Activated gamma-delta T cell treated with anti-CD3 and anti-CD28 coated beads, Interleukin-2, amount 50 U/mL, for 16 hours (primary cell): ENCODE measurements around the gene IGF2BP1.
"Not testable (repeated sequence)": the region's sequence is repeated elsewhere in the genome, so short reads cannot be mapped to it uniquely, and the experiment has no call there.

ENCODE experiments used
- DNase-seq: peaks from one replicate; pipeline ENCODE4 v3.0.0-alpha.2; 2020; ENCODE audit warnings: low read depth

IGF2BP1 gene

DNA sequence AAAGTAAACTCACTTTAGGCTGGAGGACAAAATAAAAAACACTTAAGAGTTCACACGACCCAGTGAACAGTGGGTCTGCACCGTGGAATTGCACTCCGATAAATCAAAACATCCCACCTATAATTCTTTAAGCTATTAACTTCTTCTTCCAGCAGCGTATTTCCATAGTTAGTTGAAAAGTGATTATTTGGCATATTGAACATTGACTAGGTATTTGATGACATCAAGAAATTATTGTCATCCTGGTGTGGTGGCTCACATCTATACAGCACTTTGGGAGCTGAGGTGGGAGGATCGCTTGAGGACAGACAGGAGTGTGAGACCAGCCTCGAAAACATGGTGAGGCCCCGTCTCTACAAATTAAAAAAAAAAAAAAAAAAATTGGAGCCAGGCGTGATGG lies 23.4 kb downstream of the IGF2BP1 start:
- DNase-seq, result no peak

DNA sequence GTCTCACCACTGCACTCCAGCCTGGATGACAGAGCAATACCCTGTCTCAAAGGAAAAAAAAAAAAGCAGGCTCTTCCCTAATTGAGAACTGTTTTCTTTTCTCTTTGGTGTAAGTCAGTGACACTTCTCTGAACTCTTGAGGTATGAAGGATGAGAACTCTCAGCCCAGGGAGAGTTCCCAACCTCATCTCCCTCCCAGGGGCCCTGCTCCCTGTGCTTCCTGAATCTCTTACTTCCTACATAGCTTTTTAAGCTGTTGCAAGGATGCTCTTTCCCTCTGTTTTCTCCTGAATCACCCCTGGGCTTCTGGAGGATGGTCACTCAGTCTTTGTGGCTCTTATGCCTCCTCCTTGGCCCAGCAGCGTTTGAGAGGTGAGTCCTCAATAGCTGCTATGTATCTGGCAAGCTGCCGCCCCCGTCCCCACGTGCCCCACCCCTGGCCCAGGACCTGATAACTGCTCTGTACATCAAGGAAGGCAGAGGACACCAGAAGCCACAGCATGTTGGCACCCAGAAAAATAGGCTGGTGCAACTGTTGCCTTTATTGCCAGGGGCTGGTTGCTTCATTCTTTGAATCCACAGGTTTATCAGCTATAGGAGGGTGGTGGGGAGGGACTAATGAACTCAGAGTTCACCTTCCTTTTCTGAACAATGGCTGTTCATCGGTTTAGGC lies 24.0 kb downstream of the IGF2BP1 start:
- DNase-seq, result no peak

DNA sequence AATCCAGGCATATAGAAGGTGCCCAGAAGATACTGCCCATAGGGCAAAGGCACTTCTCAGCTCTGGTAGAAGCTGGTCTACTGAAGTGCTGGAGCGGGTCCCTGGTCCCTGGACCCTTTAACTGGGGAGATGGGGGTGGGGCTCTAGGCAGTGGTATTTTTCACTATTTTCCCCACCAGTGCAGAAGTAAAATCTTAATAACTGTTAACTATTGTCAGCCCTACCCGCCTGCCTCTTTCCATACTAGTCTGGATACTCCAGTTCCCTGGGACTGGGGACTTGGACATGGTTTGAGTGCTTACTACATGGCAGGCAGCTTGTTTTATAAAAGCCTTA lies 24.6 kb downstream of the IGF2BP1 start:
- DNase-seq, result no peak

DNA sequence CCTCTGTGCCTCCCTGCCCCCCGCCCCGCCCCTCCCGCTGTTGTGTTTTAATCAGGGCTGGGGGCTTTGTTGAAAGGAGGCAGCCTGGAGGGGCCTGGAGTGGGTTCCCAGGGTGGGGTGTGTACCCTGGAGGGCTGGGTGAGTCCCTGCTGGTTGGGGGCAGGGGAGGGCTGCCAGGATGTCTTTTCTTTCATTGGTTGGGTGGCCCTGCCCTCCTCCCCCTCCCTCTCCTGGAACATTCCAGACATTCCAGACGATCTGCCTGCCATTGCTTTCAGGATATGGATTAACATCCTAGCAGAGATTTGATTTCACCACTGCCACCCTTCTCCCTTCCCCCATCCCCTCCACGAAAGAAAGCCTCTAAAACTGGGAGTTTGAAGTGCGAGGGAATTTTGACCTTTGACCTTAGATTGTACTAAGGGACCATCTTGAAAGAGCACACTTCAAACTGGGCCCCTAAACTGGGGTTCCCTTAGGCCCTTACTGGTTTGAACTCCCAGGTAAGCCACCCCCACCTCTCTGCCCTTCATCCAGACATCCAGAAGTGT lies 25.3 kb downstream of the IGF2BP1 start:
- no peak for DNase-seq

DNA sequence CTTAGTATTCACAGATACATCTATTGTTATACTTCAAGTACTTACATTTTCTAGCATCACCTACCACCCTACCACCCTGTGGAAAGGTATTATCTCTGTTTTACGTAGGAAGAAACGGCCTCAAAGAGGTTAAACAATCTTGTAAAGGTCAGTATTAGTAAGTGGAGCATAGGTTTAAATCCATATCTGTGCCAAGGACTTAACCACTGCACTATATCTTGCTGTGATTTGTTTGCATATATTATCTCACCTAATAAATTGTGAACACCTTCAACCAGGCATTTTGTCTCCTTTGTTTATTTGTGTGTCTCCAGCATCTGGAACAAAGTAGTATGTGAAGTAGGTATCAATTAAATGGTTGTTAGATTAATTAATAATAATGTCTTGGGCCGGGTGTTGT lies 27.3 kb downstream of the IGF2BP1 start:
- no peak for DNase-seq

DNA sequence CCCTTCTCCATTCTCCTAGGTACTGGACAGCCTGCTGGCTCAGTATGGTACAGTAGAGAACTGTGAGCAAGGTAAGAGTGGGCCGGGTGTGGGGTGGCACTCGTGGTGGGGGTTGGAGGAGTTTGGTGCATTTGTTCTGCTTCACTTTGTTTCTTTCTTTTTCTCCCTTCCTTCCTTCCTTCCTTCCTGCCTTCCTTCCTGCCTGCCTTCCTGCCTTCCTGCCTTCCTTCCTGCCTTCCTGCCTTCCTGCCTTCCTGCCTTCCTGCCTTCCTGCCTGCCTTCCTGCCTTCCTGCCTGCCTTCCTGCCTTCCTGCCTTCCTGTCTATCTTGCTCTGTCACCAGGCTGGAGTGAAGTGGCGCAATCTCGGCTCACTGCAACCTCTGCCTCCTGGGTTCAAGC lies 29.3 kb downstream of the IGF2BP1 start:
- not testable (repeated sequence) for DNase-seq

DNA sequence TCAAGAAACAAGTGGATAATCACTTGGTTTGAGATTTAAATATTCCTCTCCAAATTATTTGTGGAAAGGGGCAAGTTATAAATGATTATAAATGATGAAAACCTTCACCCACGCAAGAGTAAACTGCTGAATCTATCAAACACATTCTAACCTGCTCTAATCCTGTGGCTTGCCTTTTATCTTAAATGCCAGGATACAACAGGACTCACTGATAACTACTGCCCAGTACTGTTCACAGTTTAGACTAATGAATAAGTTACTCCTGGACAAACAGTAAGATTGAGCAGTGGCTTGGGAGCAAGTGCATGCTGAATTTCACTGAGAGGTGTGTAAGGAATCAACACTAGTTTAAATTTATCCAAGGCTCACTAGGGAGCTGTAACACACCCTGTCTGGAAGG lies 31.1 kb downstream of the IGF2BP1 start:
- no peak for DNase-seq

DNA sequence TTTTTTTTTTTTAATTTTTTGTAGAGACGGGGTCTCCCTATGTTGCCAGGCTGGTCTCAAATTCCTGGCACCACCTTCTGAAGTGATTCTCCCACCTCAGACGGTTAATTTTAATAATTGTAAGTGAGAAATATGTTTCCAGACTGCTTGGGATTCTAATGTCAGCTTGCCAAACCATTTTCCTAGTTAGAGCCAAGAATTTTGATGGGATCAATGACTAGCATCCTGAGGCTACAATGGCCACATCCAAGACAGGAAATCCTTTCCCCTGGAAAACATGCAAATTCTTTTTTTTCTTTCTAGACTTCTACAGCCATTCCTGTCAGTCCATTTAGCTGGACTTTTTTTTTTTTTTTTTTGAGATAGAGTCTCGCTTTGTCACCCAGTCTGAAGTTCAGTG lies 32.6 kb downstream of the IGF2BP1 start:
- no peak for DNase-seq

DNA sequence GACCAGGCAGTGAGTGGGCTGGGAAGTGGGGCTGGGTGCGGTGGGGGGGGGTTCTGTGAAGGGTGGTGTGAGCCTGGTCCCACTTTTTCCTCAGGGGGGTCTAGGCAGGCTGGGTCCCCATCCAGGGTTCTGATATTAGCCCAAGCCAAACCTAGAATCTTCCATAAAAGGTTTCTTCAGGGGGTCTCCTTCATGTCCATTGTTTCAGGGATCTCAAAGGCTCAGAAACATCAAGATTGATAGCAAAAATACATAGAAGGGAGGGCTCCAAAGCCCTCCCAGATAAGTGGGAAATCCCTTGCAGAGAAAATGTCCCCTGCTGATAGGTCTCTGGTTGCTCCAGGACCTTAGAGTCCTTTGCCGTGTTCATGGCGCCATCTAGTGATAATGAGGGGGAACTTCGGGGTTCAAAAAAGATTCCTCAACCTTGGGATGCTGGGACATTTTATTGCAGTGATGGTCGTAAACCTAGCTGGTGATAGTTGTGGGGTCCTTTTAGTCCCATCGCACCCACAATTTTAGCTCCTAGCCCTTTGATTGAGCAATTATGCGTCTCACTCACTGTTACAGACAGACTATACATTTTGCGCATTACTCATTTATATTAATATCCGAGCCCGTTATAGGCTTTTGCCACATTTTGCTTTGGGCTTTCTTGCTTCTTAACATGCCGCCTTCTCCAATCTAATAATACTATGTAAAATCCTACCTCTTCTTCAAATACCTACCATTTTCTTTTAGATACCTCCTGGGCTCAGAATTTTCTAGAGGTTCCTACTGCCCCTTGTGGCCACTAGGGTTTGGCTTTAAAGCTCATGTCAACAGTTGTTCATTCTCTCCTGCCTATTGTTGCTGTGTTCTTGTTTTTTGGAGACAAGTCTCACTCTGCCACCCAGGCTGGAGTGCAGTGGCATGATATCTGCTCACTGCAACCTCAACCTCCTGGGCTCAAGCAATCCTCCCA lies 35.1 kb downstream of the IGF2BP1 start:
- DNase-seq, result no peak

DNA sequence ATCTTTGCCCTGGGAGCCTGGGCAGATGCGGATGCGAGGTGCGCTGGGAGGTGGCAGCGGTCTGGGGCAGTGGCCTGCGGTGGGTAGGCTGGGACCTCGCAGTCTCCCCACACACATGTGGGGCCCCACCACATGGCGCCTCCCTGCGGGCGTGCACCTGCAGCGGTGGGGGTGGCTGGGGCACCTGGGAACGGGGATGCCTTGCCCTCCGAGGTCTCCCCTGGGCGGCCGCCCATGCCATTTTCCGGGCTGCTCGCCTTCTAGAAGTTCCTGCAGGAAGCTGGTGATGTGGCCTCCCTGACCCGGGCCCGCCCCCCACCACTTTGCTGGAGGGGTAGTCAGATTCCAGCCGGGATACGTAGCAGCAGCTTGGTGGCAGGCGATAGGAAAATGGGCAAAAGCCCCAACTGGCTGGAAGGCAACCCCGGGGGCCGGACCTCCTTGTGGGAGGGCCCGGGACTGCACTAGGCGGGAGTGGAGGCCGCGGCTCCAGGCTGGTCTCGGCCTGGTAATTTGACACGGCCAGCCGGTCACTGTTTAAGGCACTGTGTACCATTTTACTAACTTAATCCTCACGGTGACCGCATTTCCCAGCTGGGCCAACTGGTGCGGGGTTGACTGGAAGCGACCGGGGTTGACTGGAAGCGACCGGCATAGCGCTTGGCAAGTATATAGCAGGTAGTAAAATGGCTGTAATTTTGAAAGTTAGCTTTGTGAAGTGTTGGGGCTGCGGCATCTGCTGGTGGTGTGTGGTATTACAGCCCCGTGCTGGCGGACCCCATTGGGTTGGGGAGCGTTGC lies 38.5 kb downstream of the IGF2BP1 start:
- DNase-seq, result no peak

DNA sequence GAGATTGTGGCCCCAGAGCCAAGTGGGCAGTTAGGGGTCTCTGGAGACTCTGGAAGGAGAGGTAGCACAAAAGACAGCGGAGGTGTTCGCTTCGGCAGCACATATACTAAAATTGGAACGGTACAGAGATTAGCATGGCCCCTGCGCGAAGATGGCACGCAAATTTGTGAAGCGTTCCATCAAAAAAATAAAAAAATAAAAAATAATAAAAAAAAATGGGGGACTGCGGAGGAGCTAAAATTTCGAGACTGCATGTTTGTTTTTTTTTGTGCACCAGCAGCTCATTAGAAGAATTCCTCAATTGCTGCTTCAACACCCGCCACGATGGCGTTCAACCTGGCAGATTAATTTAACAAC lies 39.1 kb downstream of the IGF2BP1 start:
- DNase-seq, result no peak

DNA sequence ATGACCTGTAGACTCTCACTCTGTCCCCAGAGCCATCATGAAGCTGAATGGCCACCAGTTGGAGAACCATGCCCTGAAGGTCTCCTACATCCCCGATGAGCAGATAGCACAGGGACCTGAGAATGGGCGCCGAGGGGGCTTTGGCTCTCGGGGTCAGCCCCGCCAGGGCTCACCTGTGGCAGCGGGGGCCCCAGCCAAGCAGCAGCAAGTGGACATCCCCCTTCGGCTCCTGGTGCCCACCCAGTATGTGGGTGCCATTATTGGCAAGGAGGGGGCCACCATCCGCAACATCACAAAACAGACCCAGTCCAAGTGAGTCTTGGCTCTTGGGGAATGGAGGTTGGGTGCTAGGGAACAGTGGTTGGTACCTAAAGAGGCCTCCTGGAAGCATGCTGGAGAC lies 41.0 kb downstream of the IGF2BP1 start:
- DNase-seq, result no peak

DNA sequence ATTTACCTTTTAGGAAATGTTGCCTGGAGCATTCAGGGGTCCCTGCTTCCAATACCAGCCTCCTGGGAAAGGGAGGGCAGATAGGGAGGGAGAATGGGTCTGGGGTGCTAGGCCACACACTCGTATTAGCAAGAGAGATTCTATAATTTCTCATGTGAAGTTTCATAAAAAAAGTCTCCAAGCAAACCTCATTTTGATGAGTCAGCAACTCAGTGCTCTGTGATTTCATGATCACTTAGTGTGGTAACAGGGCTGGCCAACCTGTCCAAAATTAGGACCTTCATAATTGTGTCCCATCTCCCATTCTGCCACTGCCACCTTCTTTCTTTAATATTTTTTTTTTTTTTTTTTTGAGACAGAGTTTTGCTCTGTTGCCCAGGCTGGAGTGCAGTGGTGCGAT lies 41.4 kb downstream of the IGF2BP1 start:
- no peak for DNase-seq

DNA sequence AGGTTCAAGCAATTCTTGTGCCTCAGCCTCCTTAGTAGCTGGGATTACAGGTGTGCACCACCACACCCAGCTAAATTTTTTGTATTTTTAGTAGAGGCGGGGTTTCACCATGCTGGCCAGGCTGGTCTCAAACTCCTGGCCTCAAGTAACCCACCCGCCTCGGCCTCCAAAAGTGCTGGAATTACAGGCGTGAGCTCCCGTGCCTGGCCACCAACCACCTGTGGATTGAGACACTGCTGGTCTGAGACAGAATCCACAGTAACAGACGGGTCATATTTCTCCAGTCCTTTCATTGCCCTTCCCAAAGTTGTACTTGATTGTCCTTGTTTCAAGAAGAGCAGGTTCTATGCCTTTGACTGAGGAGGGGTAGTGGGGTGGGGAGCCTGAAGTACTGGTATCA lies 42.3 kb downstream of the IGF2BP1 start:
- not testable (repeated sequence) for DNase-seq

DNA sequence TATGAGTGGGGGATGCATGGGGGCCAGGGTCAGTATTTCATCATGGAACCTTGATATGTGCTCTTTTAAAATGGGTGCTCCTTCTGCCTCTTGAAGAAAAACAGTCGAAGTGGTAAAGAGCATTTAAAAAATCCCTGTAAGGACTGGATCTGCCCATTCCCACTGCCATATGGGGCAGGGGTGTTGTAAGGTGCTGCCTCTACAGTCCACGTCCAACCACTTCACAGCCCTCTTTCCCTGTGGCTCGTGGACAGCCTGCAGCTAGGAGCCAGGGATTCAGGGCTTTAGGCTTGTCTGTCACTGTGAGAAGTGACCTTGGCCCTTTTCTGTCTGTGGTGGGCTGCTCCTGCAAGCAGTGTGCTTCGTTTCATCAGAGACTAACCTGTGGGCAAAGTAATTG lies 44.3 kb downstream of the IGF2BP1 start:
- DNase-seq, result no peak

DNA sequence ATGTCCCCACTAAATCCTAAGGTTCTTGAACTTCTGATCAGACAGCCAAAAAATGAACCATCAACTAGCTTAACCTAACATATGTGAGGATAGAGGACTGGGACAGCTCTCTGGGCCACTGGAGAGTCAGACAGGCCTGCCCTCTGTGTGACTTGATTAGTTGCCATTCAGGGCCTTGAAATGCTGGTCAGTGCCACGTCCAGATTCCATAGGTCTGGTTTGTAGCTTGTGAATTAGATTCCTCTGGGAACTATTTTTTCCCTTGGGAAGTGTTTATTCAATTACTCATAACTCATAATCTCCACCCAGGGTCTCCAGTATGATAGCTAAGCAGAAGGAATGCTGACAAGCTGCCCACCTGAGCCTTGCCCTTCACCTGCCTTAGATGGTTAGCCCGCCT lies 48.2 kb downstream of the IGF2BP1 start:
- DNase-seq, result no peak

DNA sequence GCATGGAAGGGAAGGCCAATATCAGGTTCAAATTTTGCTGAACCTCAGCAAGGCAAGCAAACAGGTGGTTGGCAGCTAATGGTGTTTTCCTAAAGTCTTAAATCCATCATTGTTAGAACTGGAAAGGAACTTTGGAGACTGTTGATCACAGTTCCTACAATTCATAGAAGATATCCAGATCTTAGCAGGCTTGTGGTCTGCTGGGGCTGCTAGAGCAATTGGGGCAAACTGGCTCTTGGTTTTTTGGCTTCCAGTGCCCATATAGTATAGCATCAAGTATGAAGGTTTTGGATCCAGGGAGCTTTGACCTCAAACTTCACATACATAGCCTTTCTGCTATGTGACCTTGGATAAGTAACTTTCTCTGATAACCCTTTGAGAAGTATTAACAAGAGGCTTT lies 49.7 kb downstream of the IGF2BP1 start:
- DNase-seq, result no peak

DNA sequence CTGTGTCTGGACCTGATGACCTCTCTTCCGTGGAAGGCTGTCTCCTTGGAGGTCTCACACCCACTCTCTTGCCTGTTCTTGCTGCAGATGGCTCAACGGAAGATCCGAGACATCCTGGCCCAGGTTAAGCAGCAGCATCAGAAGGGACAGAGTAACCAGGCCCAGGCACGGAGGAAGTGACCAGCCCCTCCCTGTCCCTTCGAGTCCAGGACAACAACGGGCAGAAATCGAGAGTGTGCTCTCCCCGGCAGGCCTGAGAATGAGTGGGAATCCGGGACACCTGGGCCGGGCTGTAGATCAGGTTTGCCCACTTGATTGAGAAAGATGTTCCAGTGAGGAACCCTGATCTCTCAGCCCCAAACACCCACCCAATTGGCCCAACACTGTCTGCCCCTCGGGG lies 52.1 kb downstream of the IGF2BP1 start:
- DNase-seq, result no peak

DNA sequence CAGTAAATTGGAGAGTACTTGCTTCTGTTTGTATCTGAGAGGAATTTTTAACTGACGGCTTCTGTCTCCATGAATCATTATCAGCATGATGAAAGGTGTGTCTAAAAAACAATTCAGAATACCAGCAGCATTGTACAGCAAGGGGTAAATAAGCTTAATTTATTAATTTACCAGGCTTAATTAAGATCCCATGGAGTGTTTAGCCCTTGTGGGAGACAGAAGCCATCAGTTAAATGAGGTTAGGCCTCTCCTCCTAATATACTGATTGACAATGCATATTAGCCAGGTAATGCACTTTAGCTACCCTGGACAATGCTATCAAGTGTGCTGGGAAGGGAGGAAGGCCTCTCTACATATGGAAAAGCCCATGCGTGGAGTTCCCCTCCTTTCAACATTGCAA lies 53.4 kb downstream of the IGF2BP1 start:
- no peak for DNase-seq

DNA sequence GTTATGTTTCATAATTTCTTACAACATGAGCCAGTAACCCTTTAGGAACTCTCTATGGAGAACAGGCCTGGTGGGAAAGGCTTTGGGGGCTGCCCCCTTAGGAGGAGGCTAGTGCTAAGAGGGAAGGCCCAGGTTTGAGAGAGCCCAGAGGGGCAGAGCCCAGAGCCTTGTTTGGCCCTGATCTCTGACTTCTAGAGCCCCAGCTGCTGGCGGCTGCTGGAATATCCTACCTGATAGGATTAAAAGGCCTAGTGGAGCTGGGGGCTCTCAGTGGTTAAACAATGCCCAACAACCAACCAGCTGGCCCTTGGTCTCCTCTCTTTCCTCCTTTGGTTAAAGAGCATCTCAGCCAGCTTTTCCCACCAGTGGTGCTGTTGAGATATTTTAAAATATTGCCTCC lies 54.1 kb downstream of the IGF2BP1 start:
- DNase-seq, result no peak

DNA sequence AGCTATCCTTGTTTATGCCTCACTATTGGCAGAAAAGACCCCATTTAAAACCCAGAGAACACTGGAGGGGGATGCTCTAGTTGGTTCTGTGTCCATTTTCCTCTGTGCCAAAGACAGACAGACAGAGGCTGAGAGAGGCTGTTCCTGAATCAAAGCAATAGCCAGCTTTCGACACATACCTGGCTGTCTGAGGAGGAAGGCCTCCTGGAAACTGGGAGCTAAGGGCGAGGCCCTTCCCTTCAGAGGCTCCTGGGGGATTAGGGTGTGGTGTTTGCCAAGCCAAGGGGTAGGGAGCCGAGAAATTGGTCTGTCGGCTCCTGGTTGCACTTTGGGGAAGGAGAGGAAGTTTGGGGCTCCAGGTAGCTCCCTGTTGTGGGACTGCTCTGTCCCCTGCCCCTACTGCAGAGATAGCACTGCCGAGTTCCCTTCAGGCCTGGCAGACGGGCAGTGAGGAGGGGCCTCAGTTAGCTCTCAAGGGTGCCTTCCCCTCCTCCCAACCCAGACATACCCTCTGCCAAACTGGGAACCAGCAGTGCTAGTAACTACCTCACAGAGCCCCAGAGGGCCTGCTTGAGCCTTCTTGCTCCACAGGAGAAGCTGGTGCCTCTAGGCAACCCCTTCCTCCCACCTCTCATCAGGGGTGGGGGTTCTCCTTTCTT lies 56.1 kb downstream of the IGF2BP1 start:
- DNase-seq, result no peak
